WERI-Rb-1 (cell line): ENCODE measurements around the gene MICA.
"Not testable (repeated sequence)": the region's sequence is repeated elsewhere in the genome, so short reads cannot be mapped to it uniquely, and the experiment has no call there.

Experiments
- DNase-seq: peaks from one replicate; pipeline ENCODE4 v3.0.0-alpha.2; 2020
- H3K27ac ChIP-seq: fragments of 250-450 bp; sonication (Bioruptor Pico); 2 replicates; pipeline ENCODE4 v1.5.1; 2020; ENCODE audit warnings: mild to moderate bottlenecking, moderate library complexity
- H3K27me3 ChIP-seq: fragments of 250-450 bp; sonication (Bioruptor Pico); 2 replicates; pipeline ENCODE4 v1.5.1; 2021; ENCODE audit warnings: mild to moderate bottlenecking, low read depth, moderate library complexity; ENCODE audit not compliant: insufficient read depth, severe bottlenecking
- H3K36me3 ChIP-seq: fragments of 250-450 bp; sonication (Bioruptor Pico); 2 replicates; pipeline ENCODE4 v1.5.1; 2020; ENCODE audit warnings: mild to moderate bottlenecking, moderate library complexity
- H3K4me3 ChIP-seq: 2 replicates; pipeline ENCODE4 v1.5.1; 2011; ENCODE audit warnings: low read depth, mild to moderate bottlenecking, control low read depth, low read length
- H3K9me3 ChIP-seq: fragments of 250-450 bp; sonication (Bioruptor Pico); 2 replicates; pipeline ENCODE4 v1.5.1; 2021; ENCODE audit warnings: mild to moderate bottlenecking, moderate library complexity; ENCODE audit not compliant: severe bottlenecking
- CTCF ChIP-seq: IDR thresholded peaks from 2 replicates; pipeline ENCODE4 v1.5.1; 2011; ENCODE audit warnings: low read depth, mild to moderate bottlenecking, control low read depth, inconsistent platforms, low read length

The MICA gene

GRCh38 chr6:31396422-31397152 is 6.8 kb upstream of the MICA start:
- Histone ChIP-seq H3K9me3 (peaks cover 28% of the 10 kb centered on the region), H3K27ac (no peak overlapping the region), H3K36me3 (no peaks in the 10 kb centered on the region), H3K27me3 (no peaks in the 10 kb centered on the region), H3K4me3 (no peak overlapping the region)
- DNase-seq = peak; percentile 89
- TF ChIP-seq CTCF = peak; percentile 92

GRCh38 chr6:31397153-31397499 is 6.3 kb upstream of the MICA start:
- peaks cover 28% of the 10 kb centered on the region for H3K9me3 ChIP-seq
- not testable (repeated sequence) for H3K4me3 ChIP-seq, H3K27me3 ChIP-seq, H3K27ac ChIP-seq, DNase-seq, H3K36me3 ChIP-seq

GRCh38 chr6:31397901-31398525 is 5.4 kb upstream of the MICA start:
- no peak for DNase-seq
- H3K27ac ChIP-seq = no peak overlapping the region
- no peaks in the 10 kb centered on the region for H3K27me3 ChIP-seq
- peaks cover 28% of the 10 kb centered on the region for H3K9me3 ChIP-seq
- no peak overlapping the region for H3K4me3 ChIP-seq
- H3K36me3 ChIP-seq = no peaks in the 10 kb centered on the region
- no peak for TF ChIP-seq CTCF

GRCh38 chr6:31399589-31400466 is 3.6 kb upstream of the MICA start:
- Histone ChIP-seq H3K36me3 (no peaks in the 10 kb centered on the region), H3K27me3 (no peaks in the 10 kb centered on the region), H3K4me3 (no peak overlapping the region), H3K27ac (no peak overlapping the region), H3K9me3 (peaks cover 28% of the 10 kb centered on the region)
- TF ChIP-seq CTCF = no peak
- no peak for DNase-seq

GRCh38 chr6:31400467-31401289 is 2.7 kb upstream of the MICA start:
- H3K27ac ChIP-seq = no peak overlapping the region
- no peaks in the 10 kb centered on the region for H3K36me3 ChIP-seq
- no peak for DNase-seq
- H3K4me3 ChIP-seq = no peak overlapping the region
- H3K9me3 ChIP-seq = peaks cover 28% of the 10 kb centered on the region
- no peaks in the 10 kb centered on the region for H3K27me3 ChIP-seq
- TF ChIP-seq CTCF = no peak

- no peak overlapping the region for H3K27ac ChIP-seq
- H3K27me3 ChIP-seq = no peaks in the 10 kb centered on the region
- H3K9me3 ChIP-seq = peaks cover 28% of the 10 kb centered on the region
- no peak for DNase-seq
- H3K4me3 ChIP-seq = no peak overlapping the region
- TF ChIP-seq CTCF = no peak
- H3K36me3 ChIP-seq = no peaks in the 10 kb centered on the region
These were observed 2.0 kb upstream of the MICA start for GRCh38 chr6:31401403-31401802.
